ENCODE results near the gene DCAF7. TPM values are rescaled to one million over a fixed set of nuclear protein-coding genes. Genes with fewer than 3 reads are reported as not detected.

The DCAF7 gene
- 53.9 and 55.4 TPM in 2 replicates for total RNA-seq (2014; rRNA removed; shearing (Covaris generic))

DNA sequence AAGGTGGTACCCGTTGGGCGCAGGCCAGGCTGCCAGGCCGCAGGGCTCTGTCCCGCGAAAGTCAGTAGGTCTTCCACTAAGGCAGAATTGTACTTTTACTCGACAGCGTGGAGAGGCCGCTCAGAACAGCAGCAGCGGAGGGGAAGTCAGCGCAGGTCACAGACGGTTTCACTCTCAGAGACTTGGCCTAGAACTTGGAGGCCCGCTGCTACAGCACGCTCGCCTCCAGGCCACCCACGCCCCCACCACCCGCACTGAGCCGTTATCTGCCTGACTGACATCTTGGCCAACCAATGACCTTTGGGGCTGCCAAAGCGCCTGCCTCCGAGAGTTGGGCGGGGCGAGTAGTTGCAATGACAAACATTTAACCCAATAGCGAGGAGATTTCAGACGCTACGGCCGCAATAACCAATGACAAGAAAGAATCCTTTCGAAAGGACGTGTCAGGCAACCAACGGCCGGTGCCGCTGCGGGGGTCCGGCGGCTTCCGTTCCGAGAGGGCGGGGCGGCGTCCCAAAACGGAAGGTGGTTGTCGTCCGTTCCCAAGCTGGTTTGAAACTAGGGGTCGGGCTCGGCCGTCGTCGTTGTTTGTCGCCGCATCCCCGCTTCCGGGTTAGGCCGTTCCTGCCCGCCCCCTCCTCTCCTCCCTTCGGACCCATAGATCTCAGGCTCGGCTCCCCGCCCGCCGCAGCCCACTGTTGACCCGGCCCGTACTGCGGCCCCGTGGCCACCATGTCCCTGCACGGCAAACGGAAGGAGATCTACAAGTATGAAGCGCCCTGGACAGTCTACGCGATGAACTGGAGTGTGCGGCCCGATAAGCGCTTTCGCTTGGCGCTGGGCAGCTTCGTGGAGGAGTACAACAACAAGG, at the start of gene DCAF7:
Gene DCAF7, plus strand, starts transcription at position 532 of the 871 bp plus-strand sequence. Its CDS starts 201 bp downstream, at position 733.
- DNase-seq: peak; percentile 99
- Histone ChIP-seq H3K9me3 (replicated peaks) (no peaks in the 10 kb centered on the region), H3K4me1 (no peaks in the 10 kb centered on the region; the same call in 1 of the 2 replicates), H3K27me3 (no peaks in the 10 kb centered on the region), H3K4me3 (peak within 1 kb of the TSS; percentile 83), H3K27ac (peak within 1 kb of the TSS; percentile 72), H3K36me3 (no peaks in the 10 kb centered on the region; the same call in 1 of the 2 replicates)

- H3K4me1 ChIP-seq: no peaks in the 10 kb centered on the region
- no peaks in the 10 kb centered on the region for H3K36me3 ChIP-seq
- DNase-seq: no peak
- H3K9me3 ChIP-seq (replicated peaks): no peaks in the 10 kb centered on the region
- peaks cover 5% of the 10 kb centered on the region; the same call in 1 of the 2 replicates for H3K27me3 ChIP-seq
- no peak overlapping the region for H3K4me3 ChIP-seq
- H3K27ac ChIP-seq: no peak overlapping the region
Observed at GRCh38 chr17:63500543-63501390, 49.5 kb upstream of the DCAF7 start.

DNA sequence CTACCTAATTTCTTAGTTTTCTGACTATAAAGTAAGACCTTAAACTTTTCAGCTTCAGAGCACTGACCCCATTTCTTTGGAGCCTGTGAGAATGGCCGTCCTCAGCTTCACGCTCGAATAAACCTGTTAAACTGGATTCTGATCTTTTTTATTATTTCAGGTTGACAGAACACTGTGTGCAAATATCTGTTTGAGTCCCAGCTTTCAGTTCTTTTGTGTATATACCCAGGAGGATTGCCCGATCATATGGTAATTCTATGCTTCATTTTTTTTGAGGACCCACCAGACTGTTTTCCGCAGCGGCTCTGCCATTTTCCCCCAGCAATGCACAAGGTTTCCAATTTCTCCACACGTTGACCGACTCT, 47.0 kb upstream of the DCAF7 start:
- H3K9me3 ChIP-seq (replicated peaks): no peaks in the 10 kb centered on the region
- H3K27me3 ChIP-seq: peaks cover 5% of the 10 kb centered on the region; the same call in 1 of the 2 replicates
- H3K27ac ChIP-seq: no peak overlapping the region
- DNase-seq: no peak
- H3K36me3 ChIP-seq: no peaks in the 10 kb centered on the region
- no peak overlapping the region for H3K4me3 ChIP-seq
- no peaks in the 10 kb centered on the region for H3K4me1 ChIP-seq

DNA sequence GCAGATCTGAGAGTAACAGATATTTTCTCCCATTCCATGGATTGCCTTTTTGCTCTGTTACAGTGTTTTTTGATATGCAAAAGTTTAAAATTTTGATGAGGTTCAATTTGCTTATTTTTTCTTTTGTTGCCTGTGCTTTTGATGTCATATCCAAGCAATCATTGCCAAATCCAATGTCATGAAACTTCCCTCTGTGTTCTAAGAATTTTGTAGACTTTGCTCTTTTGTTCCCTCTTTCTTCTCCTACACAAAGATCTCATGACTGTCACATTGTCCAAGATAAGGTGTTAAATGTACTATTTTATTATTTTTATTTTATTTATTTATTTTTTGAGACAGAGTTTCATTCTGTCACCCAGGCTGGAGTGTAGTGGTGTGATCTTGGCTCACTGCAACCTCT, 46.0 kb upstream of the DCAF7 start:
- no peak overlapping the region for H3K4me3 ChIP-seq
- no peak overlapping the region for H3K27ac ChIP-seq
- H3K4me1 ChIP-seq: no peaks in the 10 kb centered on the region
- DNase-seq: no peak
- no peaks in the 10 kb centered on the region for H3K36me3 ChIP-seq
- H3K9me3 ChIP-seq (replicated peaks): no peaks in the 10 kb centered on the region
- peaks cover 5% of the 10 kb centered on the region; the same call in 1 of the 2 replicates for H3K27me3 ChIP-seq

GRCh38 chr17:63505341-63505740, 44.9 kb upstream of the DCAF7 start:
- no peaks in the 10 kb centered on the region for H3K4me1 ChIP-seq
- H3K27me3 ChIP-seq: peaks cover 5% of the 10 kb centered on the region; the same call in 1 of the 2 replicates
- no peak overlapping the region for H3K27ac ChIP-seq
- H3K9me3 ChIP-seq (replicated peaks): no peaks in the 10 kb centered on the region
- H3K4me3 ChIP-seq: no peak overlapping the region
- no peak for DNase-seq
- H3K36me3 ChIP-seq: no peaks in the 10 kb centered on the region

- no peak for DNase-seq
Observed at GRCh38 chr17:63506627-63507026, 43.6 kb upstream of the DCAF7 start.

DNA sequence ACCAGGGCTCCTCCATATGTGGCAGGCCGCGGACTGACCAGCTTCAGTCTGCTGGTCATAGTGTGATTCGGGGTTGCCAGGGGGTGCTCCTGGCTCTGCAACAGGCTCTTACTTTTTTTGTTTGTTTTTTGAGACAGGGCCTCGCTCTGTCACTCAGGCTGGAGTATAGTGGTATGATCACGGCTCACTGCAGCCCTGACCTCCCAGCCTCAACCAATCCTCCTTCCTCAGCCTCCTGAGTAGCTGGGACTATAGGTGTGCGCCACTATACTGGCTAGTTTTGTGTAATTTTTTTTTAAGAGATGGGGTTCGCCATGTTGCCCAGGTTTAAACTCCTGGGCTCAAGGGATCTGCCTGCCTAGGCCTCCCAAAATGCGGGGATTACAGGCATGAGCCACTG, 38.9 kb upstream of the DCAF7 start:
- H3K9me3 ChIP-seq (replicated peaks): no peaks in the 10 kb centered on the region
- no peaks in the 10 kb centered on the region for H3K27me3 ChIP-seq
- DNase-seq: no peak
- no peak overlapping the region for H3K4me3 ChIP-seq
- no peak overlapping the region for H3K27ac ChIP-seq
- no peaks in the 10 kb centered on the region for H3K4me1 ChIP-seq
- no peaks in the 10 kb centered on the region for H3K36me3 ChIP-seq

More at GRCh38 chr17:63506627-63507026, 43.6 kb upstream of the DCAF7 start:
- Histone ChIP-seq H3K36me3 (no peaks in the 10 kb centered on the region), H3K4me1 (no peaks in the 10 kb centered on the region), H3K4me3 (no peak overlapping the region), H3K27ac (no peak overlapping the region), H3K27me3 (peaks cover 5% of the 10 kb centered on the region; the same call in 1 of the 2 replicates), H3K9me3 (replicated peaks) (no peaks in the 10 kb centered on the region)

DNA sequence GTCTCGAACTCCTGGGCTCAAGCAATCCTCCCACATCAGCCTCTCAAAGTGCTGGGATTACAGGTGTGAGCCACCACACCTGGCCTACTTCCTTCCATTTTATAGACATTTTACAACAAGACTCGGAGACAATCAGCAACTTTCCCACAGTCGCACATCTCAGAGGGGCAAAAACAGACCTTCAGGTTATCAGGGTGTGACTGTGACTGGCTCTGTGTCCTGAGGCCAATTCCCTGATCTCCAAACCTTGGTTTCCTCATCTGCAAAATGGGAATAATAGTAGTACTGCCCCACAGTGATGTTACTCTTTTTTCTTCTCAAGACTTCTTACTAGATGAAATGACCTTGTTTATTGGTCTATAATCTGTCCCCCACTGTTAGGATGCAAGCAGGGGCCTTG, 37.9 kb upstream of the DCAF7 start:
- no peaks in the 10 kb centered on the region for H3K9me3 ChIP-seq (replicated peaks)
- no peaks in the 10 kb centered on the region for H3K27me3 ChIP-seq
- no peaks in the 10 kb centered on the region for H3K4me1 ChIP-seq
- no peak overlapping the region for H3K27ac ChIP-seq
- DNase-seq: no peak
- no peak overlapping the region for H3K4me3 ChIP-seq
- H3K36me3 ChIP-seq: no peaks in the 10 kb centered on the region

- Histone ChIP-seq H3K27me3 (no peaks in the 10 kb centered on the region), H3K36me3 (no peaks in the 10 kb centered on the region), H3K4me3 (no peak overlapping the region), H3K27ac (no peak overlapping the region), H3K9me3 (replicated peaks) (no peaks in the 10 kb centered on the region), H3K4me1 (no peaks in the 10 kb centered on the region)
- DNase-seq: no peak
Observed at GRCh38 chr17:63512896-63513644, 37.2 kb upstream of the DCAF7 start.

DNA sequence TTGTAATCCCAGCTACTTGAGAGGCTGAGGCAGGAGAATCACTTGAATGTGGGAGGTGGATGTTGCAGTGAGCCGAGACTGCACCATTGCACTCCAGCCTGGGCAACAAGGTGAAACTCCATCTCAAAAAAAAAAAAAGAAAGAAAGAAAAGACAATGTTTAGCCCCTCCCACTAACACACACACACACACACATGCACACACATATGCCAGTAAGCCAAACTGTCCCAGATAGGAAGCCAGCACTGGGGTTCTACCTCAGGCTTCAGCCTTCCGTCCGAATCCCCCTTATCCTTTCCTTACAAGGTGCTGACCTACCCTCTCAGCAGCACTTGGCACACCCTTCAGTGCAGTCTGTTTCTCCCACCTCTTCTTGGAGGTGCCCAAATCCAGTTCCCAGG, 35.8 kb upstream of the DCAF7 start:
- Histone ChIP-seq H3K4me3 (no peak overlapping the region), H3K9me3 (replicated peaks) (no peaks in the 10 kb centered on the region), H3K36me3 (no peaks in the 10 kb centered on the region), H3K27ac (no peak overlapping the region), H3K4me1 (no peaks in the 10 kb centered on the region), H3K27me3 (no peaks in the 10 kb centered on the region)
- no peak for DNase-seq

- H3K9me3 ChIP-seq (replicated peaks): no peaks in the 10 kb centered on the region
- no peaks in the 10 kb centered on the region for H3K27me3 ChIP-seq
- no peaks in the 10 kb centered on the region for H3K4me1 ChIP-seq
- no peak overlapping the region for H3K4me3 ChIP-seq
- DNase-seq: no peak
- no peaks in the 10 kb centered on the region for H3K36me3 ChIP-seq
- H3K27ac ChIP-seq: no peak overlapping the region
Observed at GRCh38 chr17:63514974-63515373, 35.3 kb upstream of the DCAF7 start.

- H3K27me3 ChIP-seq: no peaks in the 10 kb centered on the region
- H3K4me1 ChIP-seq: no peaks in the 10 kb centered on the region
- no peak for DNase-seq
- H3K27ac ChIP-seq: no peak overlapping the region
- no peaks in the 10 kb centered on the region for H3K9me3 ChIP-seq (replicated peaks)
- no peaks in the 10 kb centered on the region for H3K36me3 ChIP-seq
- no peak overlapping the region for H3K4me3 ChIP-seq
Observed at GRCh38 chr17:63515426-63515825, 34.9 kb upstream of the DCAF7 start.

DNA sequence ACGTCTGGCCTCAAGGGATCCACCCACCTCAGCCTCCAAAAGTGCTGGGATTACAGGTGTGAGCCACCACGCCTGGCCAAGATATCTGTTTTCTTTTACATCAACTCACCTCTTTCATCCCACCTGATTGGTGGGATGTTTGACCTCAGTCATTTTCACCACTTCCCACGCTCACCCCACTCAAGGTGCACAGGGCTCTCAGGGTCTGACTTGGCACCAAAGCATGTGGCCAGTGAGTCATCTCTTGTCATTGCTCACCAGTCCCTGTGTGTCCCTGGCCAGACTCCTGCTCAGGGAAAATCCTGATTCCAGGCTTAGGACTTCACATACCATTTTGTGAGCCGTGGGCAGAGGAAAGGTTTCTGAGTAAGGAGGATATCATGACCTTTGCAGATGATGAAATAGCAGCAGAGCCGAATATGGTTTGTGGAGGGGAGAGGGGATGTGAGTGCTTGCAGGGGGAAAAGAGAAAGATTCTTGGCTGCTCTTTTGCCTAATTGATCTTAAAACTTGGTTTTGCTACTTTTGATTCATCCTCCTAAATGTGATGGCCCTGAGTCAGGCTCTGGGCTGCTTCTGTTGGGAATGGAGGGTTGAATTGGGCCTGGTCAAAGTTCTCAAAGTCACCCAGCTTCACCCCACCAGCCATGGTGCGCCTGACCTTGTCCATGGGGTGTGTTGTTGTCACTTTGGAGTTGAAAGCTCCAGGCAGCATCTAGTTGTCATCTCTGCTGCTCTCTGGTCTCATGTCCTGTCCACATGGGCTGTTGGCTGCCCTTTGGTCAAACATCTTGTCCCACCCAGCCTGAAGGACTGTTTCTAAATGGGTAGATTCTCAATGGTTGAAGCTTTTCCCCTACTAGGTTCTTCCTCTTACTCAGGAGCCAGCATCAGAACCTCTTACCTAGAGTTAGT, 33.1 kb upstream of the DCAF7 start:
- Histone ChIP-seq H3K36me3 (no peaks in the 10 kb centered on the region), H3K27me3 (no peaks in the 10 kb centered on the region), H3K4me3 (no peak overlapping the region), H3K27ac (no peak overlapping the region), H3K4me1 (no peaks in the 10 kb centered on the region), H3K9me3 (replicated peaks) (no peaks in the 10 kb centered on the region)
- no peak for DNase-seq
